K562 (cell line): ENCODE results near the gene HINT3. TPM values are rescaled to one million over a fixed set of nuclear protein-coding genes. Genes with fewer than 3 reads are reported as not detected.

Experiments used
- ASH1L ChIP-seq: fragments of 450-650 bp; IDR thresholded peaks from 2 replicates; pipeline ENCODE4 v1.6.1; 2018; ENCODE audit warnings: borderline replicate concordance, mild to moderate bottlenecking, low read depth; ENCODE audit not compliant: partially characterized antibody
- CHD1 ChIP-seq: fragments of 200-600 bp; sonication (generic); IDR thresholded peaks from one replicate; pipeline ENCODE4 v1.6.1; 2012; ENCODE audit warnings: mild to moderate bottlenecking, moderate library complexity, low read length, inconsistent platforms
- FOS ChIP-seq: IDR thresholded peaks from 3 replicates; pipeline ENCODE4 v1.6.1; 2011; ENCODE audit not compliant: insufficient read length; ENCODE audit errors: extremely low read depth
- FUS ChIP-seq: fragments of 200-400 bp; formaldehyde crosslinking; optimal IDR thresholded peaks from 2 replicates; pipeline ENCODE3; 2017; ENCODE audit warnings: low read depth, low read length
- HDGF ChIP-seq: fragments of 450-650 bp; IDR thresholded peaks from 2 replicates; pipeline ENCODE4 v1.6.1; 2016
- HMG20B ChIP-seq: fragments of 250-450 bp; sonication (Bioruptor Pico); IDR thresholded peaks from 2 replicates; pipeline ENCODE4 v1.5.0; 2021; ENCODE audit warnings: mild to moderate bottlenecking
- KDM1A ChIP-seq, 2 experiments: fragments of 450-650 bp; IDR thresholded peaks; 2 replicates each; pipeline ENCODE4 v1.6.1; 2016; ENCODE audit warnings: mild to moderate bottlenecking in 2 of 2
- MCM3 ChIP-seq: fragments of 450-650 bp; IDR thresholded peaks from 2 replicates; pipeline ENCODE4 v1.6.1; 2016
- MTA3 ChIP-seq: fragments of 450-650 bp; formaldehyde crosslinking; IDR thresholded peaks from 2 replicates; pipeline ENCODE4 v1.6.1; 2017; ENCODE audit warnings: mild to moderate bottlenecking, borderline replicate concordance
- PREB ChIP-seq: sonication (generic); formaldehyde crosslinking; IDR thresholded peaks from 2 replicates; pipeline ENCODE4 v1.8.1; 2023; ENCODE audit warnings: mild to moderate bottlenecking, missing genetic modification reagents
- RBM14 ChIP-seq: fragments of 200-400 bp; formaldehyde crosslinking; IDR thresholded peaks from 2 replicates; pipeline ENCODE4 v1.6.1; 2018; ENCODE audit warnings: low read depth, mild to moderate bottlenecking, low read length, moderate library complexity, borderline replicate concordance; ENCODE audit not compliant: insufficient read depth
- SMARCE1 ChIP-seq: fragments of 450-650 bp; IDR thresholded peaks from 2 replicates; pipeline ENCODE4 v1.7.1; 2016; ENCODE audit warnings: mild to moderate bottlenecking
- SRSF3 ChIP-seq: fragments of 200-400 bp; formaldehyde crosslinking; IDR thresholded peaks from 2 replicates; pipeline ENCODE4 v1.6.1; 2016; ENCODE audit warnings: mild to moderate bottlenecking, low read length, moderate library complexity; ENCODE audit not compliant: insufficient read depth
- XRCC3 ChIP-seq: fragments of 450-650 bp; IDR thresholded peaks from 2 replicates; pipeline ENCODE4 v1.6.1; 2017; ENCODE audit warnings: mild to moderate bottlenecking, moderate library complexity
- XRCC5 ChIP-seq: fragments of 200-400 bp; formaldehyde crosslinking; IDR thresholded peaks from 2 replicates; pipeline ENCODE4 v1.6.1; 2017; ENCODE audit warnings: low read depth, mild to moderate bottlenecking, low read length
- ZNF518B ChIP-seq: fragments of 250-450 bp; sonication (Bioruptor Pico); IDR thresholded peaks from 2 replicates; pipeline ENCODE4 v1.5.0; 2021; ENCODE audit warnings: mild to moderate bottlenecking, moderate library complexity
- ZNF592 ChIP-seq: fragments of 450-650 bp; IDR thresholded peaks from 2 replicates; pipeline ENCODE4 v1.6.1; 2017; ENCODE audit warnings: antibody characterized with exemption, mild to moderate bottlenecking
- ZNF75A ChIP-seq: fragments of 450-650 bp; formaldehyde crosslinking; IDR thresholded peaks from 2 replicates; pipeline ENCODE4 v1.4.0; 2020; ENCODE audit warnings: mild to moderate bottlenecking
- polyA plus RNA-seq, 8 experiments: library from polyadenylated mRNA; depleted of rRNA in 4 of 8; stranded (reverse) in 5 of 8; unstranded in 3 of 8; fragments of >200 nt; fragmentation: Nextera tagmentation in 2 of 8; fragmentation: Illumina TruSeq in 1 of 8; extraction: Ambion mirVana in 2 of 8; extraction: Trizol in 1 of 8; gene quantifications; 2 replicates each; pipeline versions ENCODE4 v1.2.1 to v1.2.3, GENCODE V29; 2011 to 2014; ENCODE audit warnings: inconsistent platforms in 1 of 8, missing spikeins in 1 of 8
- total RNA-seq, 7 experiments: library from RNA; depleted of rRNA in 6 of 7; stranded (reverse); fragments of >200 nt in 6 of 7; fragmentation: Illumina TruSeq in 2 of 7; extraction: Trizol in 2 of 7; gene quantifications; 2 replicates each; pipeline versions ENCODE4 v1.2.1 to v1.2.3, GENCODE V29; 2011 to 2021; ENCODE audit warnings: low replicate concordance in 1 of 7
- TF ChIP-seq, protein P1 (sequence below): sonication (generic); IDR thresholded peaks from 2 replicates; pipeline ENCODE4 v1.6.1; 2016

The HINT3 gene
- total and polyA plus RNA-seq, 9 of the 15 experiments (the other 6 are each of a cell fraction or from before 2014, with no cell fraction given) = 1.4 to 16.6 (median 10.8) TPM

DNA sequence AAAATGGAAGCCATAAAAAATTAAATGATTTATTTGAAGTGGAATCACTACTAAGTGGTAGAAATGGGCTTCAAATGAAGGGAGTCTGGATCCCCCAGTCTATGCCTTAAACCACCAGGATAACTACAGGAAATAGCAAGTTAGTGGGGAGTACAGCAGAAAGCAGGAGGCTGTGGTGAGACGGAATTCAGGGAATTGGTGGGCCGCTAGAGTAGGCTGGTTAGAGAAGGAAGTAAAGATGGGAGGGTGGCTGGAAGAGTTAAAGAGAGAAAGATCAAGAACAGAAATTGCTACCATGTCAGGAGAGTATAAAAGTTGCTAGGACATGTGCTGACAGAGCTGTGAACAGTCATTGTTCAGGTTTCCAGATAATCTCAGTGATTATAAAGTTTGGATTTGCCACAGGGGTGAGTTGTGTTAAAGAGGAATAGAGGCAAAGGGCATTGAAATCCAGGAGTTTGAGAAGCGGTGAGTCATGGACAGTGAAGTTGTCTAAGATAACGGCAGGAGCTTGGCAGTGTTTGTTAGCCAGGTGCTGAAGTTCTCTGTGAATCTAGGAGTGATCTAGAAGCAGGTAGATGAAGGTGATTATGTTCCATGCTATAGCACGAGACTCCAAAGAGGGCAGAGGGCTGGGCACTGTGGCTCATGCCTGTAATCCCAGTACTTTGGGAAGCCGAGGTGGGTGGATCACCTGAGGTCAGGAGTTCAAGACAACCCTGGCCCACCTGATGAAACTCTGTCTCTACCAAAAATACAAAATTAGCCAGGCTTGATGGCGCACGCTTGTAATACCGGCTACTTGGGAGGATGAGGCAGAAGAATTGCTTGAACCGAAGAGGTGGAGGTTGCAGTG lies 13.7 kb upstream of the HINT3 start (continued):
- TF ChIP-seq ASH1L (no peak), ZNF518B (CRISPR knock-in tag) (no peak), RBM14 (no peak), PREB (CRISPR knock-in tag) (no peak), XRCC3 (no peak), ZNF592 (no peak), MCM3 (no peak), FUS (no peak), FOS (peak; percentile 27), SMARCE1 (peak; percentile 72; the same call in 1 of the 2 replicates), CHD1 (no peak), XRCC5 (no peak), ZNF75A (no peak), HDGF (no peak), HMG20B (no peak), SRSF3 (no peak), KDM1A (IDR thresholded peaks at IDR 0.05) (peak; percentile 80 to 83; a peak in 3 of 4 replicates), MTA3 (no peak)
- TF ChIP-seq, protein P1, sequence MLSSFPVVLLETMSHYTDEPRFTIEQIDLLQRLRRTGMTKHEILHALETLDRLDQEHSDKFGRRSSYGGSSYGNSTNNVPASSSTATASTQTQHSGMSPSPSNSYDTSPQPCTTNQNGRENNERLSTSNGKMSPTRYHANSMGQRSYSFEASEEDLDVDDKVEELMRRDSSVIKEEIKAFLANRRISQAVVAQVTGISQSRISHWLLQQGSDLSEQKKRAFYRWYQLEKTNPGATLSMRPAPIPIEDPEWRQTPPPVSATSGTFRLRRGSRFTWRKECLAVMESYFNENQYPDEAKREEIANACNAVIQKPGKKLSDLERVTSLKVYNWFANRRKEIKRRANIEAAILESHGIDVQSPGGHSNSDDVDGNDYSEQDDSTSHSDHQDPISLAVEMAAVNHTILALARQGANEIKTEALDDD = peak; percentile 62; the same call in 1 of the 2 replicates
